ENCODE data around the gene FSD2. TPM values are rescaled to one million over a fixed set of nuclear protein-coding genes. Genes with fewer than 3 reads are reported as not detected.

Gene FSD2
- total and polyA plus RNA-seq, 9 of the 15 experiments (the other 6 are each of a cell fraction or from before 2014, with no cell fraction given) = 0.01 to 0.06 TPM; not detected in 7

- Histone ChIP-seq H3K79me2 (ENCODE audit: control insufficient read depth, insufficient read depth, low read length) (no peaks in the 10 kb centered on the region), H3K9ac (ENCODE audit: insufficient read depth in 1 of 2, low read depth in 2 of 2, low read length in 2 of 2) (0 out of 4 replicates have a peak overlapping the region, but pooled peaks of 1 of the 2 experiments have one; percentile 11), H3K9me1 (ENCODE audit: control insufficient read depth, insufficient read depth, low read length) (no peaks in the 10 kb centered on the region), H3K9me3 (replicated peaks; ENCODE audit: control insufficient read depth, insufficient read depth, low read depth, low read length) (no peaks in the 10 kb centered on the region; the same call in 1 of the 2 replicates), H2AFZ (ENCODE audit: low read depth, low read length) (peak overlapping the region; percentile 95), H3K4me3 (no peak overlapping the region), H3K27me3 (ENCODE audit: control insufficient read depth in 2 of 2, insufficient read depth in 2 of 2, low read length in 2 of 2) (no peaks in the 10 kb centered on the region), H3K36me3 (ENCODE audit: control insufficient read depth, insufficient read depth, low read length) (no peaks in the 10 kb centered on the region), H3K4me2 (ENCODE audit: insufficient read depth, low read length) (no peak overlapping the region), H4K20me1 (replicated peaks; ENCODE audit: control insufficient read depth, insufficient read depth, low read length) (no peaks in the 10 kb centered on the region), H3K4me1 (replicated peaks in 1 of 2; ENCODE audit: control insufficient read depth in 2 of 2, insufficient read depth in 2 of 2, low read length in 2 of 2) (peaks cover 35 to 45% of the 10 kb centered on the region in 2 experiments; a peak in 4 of 5 replicates), H3K27ac (ENCODE audit: extremely low read depth, low read depth, low read length) (no peak overlapping the region)
- ChIA-PET POLR2A (interaction anchor here (0.9 to 3.3 kb wide), 2 partner anchors 10 to 36 kb away, joined by 3 to 14 read pairs; no protein-coding TSS in a partner anchor), CTCF (ENCODE audit: low intra/inter-chr PET ratio) (no interaction called here)
- no peak for ATAC-seq
- WGBS (ENCODE audit: insufficient coverage, low coverage, missing lambda C conversion rate) = 48% methylated on average over 7 of the region's 8 CpGs
- no peak for FAIRE-seq
- no peak for DNase-seq (ENCODE audit: extremely low read depth in 1 of 4, low spot score in 3 of 4)
- in situ Hi-C loops (cut with MboI) (no loop called here), intact Hi-C loops (cut with micrococcal nuclease) (loop anchor here (5.0 kb wide), 2 partner anchors 35 to 360 kb away; partner anchors contain the start of gene HDGFL3)
- no TSS peak for BruUV-seq (replicated peaks)
- TF ChIP-seq CLOCK (CRISPR knock-in tag; IDR thresholded peaks at IDR 0.05; ENCODE audit: borderline replicate concordance) (no peak), HMG20B (CRISPR knock-in tag; IDR thresholded peaks at IDR 0.05) (no peak), ETS2 (tag; IDR thresholded peaks at IDR 0.05; ENCODE audit: borderline replicate concordance, poor library complexity, severe bottlenecking) (no peak), ZNF165 (CRISPR knock-in tag; IDR thresholded peaks at IDR 0.05; ENCODE audit: borderline replicate concordance) (no peak), NRF1 (conservative IDR thresholded peaks at IDR 0.05 in 1 of 2, IDR thresholded peaks at IDR 0.05 in 1 of 2) (no peak), NONO (IDR thresholded peaks at IDR 0.05; ENCODE audit: low read depth in 2 of 2, low read length in 1 of 2) (no peak), NR1H2 (CRISPR knock-in tag; IDR thresholded peaks at IDR 0.05) (no peak), ZNF23 (CRISPR knock-in tag; IDR thresholded peaks at IDR 0.05) (no peak), CEBPG (CRISPR knock-in tag; IDR thresholded peaks at IDR 0.05) (no peak), CEBPG (tag; conservative IDR thresholded peaks at IDR 0.05 in 1 of 2, IDR thresholded peaks at IDR 0.05 in 1 of 2) (no peak)
- TF ChIP-seq, protein P1, sequence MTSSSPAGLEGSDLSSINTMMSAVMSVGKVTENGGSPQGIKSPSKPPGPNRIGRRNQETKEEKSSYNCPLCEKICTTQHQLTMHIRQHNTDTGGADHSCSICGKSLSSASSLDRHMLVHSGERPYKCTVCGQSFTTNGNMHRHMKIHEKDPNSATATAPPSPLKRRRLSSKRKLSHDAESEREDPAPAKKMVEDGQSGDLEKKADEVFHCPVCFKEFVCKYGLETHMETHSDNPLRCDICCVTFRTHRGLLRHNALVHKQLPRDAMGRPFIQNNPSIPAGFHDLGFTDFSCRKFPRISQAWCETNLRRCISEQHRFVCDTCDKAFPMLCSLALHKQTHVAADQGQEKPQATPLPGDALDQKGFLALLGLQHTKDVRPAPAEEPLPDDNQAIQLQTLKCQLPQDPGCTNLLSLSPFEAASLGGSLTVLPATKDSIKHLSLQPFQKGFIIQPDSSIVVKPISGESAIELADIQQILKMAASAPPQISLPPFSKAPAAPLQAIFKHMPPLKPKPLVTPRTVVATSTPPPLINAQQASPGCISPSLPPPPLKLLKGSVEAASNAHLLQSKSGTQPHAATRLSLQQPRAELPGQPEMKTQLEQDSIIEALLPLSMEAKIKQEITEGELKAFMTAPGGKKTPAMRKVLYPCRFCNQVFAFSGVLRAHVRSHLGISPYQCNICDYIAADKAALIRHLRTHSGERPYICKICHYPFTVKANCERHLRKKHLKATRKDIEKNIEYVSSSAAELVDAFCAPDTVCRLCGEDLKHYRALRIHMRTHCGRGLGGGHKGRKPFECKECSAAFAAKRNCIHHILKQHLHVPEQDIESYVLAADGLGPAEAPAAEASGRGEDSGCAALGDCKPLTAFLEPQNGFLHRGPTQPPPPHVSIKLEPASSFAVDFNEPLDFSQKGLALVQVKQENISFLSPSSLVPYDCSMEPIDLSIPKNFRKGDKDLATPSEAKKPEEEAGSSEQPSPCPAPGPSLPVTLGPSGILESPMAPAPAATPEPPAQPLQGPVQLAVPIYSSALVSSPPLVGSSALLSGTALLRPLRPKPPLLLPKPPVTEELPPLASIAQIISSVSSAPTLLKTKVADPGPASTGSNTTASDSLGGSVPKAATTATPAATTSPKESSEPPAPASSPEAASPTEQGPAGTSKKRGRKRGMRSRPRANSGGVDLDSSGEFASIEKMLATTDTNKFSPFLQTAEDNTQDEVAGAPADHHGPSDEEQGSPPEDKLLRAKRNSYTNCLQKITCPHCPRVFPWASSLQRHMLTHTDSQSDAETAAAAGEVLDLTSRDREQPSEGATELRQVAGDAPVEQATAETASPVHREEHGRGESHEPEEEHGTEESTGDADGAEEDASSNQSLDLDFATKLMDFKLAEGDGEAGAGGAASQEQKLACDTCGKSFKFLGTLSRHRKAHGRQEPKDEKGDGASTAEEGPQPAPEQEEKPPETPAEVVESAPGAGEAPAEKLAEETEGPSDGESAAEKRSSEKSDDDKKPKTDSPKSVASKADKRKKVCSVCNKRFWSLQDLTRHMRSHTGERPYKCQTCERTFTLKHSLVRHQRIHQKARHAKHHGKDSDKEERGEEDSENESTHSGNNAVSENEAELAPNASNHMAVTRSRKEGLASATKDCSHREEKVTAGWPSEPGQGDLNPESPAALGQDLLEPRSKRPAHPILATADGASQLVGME (CRISPR knock-in tag; IDR thresholded peaks at IDR 0.05) = no peak
- TF ChIP-seq, protein P2, sequence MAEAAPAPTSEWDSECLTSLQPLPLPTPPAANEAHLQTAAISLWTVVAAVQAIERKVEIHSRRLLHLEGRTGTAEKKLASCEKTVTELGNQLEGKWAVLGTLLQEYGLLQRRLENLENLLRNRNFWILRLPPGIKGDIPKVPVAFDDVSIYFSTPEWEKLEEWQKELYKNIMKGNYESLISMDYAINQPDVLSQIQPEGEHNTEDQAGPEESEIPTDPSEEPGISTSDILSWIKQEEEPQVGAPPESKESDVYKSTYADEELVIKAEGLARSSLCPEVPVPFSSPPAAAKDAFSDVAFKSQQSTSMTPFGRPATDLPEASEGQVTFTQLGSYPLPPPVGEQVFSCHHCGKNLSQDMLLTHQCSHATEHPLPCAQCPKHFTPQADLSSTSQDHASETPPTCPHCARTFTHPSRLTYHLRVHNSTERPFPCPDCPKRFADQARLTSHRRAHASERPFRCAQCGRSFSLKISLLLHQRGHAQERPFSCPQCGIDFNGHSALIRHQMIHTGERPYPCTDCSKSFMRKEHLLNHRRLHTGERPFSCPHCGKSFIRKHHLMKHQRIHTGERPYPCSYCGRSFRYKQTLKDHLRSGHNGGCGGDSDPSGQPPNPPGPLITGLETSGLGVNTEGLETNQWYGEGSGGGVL (CRISPR knock-in tag; IDR thresholded peaks at IDR 0.05) = no peak
Measured at GRCh38 chr15:82847703-82848102, 41.8 kb upstream of the FSD2 start.
